Sigmoid colon (tissue), 7 donors: ENCODE data around the gene TRMT10C. TPM values are rescaled to one million over a fixed set of nuclear protein-coding genes. Genes with fewer than 3 reads are reported as not detected.

Source experiments
- DNase-seq: peaks from one replicate; pipeline ENCODE4 v3.0.0-alpha.2; 2019
- H3K27ac ChIP-seq, 4 donors: fragments of 200-600 bp; sonication (generic); one replicate each; pipeline ENCODE4 v1.5.1; 2016 to 2019; ENCODE audit warnings: mild to moderate bottlenecking in 1 of 4
- H3K27me3 ChIP-seq, 3 donors: fragments of 200-600 bp; sonication (generic); one replicate each; pipeline ENCODE4 v1.5.1; 2019; ENCODE audit warnings: mild to moderate bottlenecking in 1 of 3
- H3K36me3 ChIP-seq, 4 donors: fragments of 200-600 bp; sonication (generic); one replicate each; pipeline ENCODE4 v1.5.1; 2016 to 2019
- H3K4me1 ChIP-seq, 4 donors: fragments of 200-600 bp; sonication (generic); one replicate each; pipeline ENCODE4 v1.5.1; 2017 to 2019
- H3K4me3 ChIP-seq, 4 donors: fragments of 200-600 bp; sonication (generic); one replicate each; pipeline ENCODE4 v1.5.1; 2017 to 2019; ENCODE audit warnings: mild to moderate bottlenecking in 2 of 4, moderate library complexity in 1 of 4
- H3K9me3 ChIP-seq, 4 donors: fragments of 200-600 bp in 3 of 4; sonication (generic) in 3 of 4; one replicate each; pipeline versions ENCODE4 v1.5.1 to v1.6.1; 2013 to 2019
- EP300 ChIP-seq, 4 donors: sonication (generic); formaldehyde crosslinking; IDR thresholded peaks; one replicate each; pipeline ENCODE4 v1.6.1; 2017; ENCODE audit warnings: antibody characterized with exemption in 4 of 4
- POLR2A ChIP-seq, 2 donors: fragments of 450-650 bp; IDR thresholded peaks; one replicate each; pipeline ENCODE4 v1.6.1; 2016; ENCODE audit warnings: antibody characterized with exemption in 2 of 2, mild to moderate bottlenecking in 2 of 2, moderate library complexity in 2 of 2
- POLR2AphosphoS5 ChIP-seq, 4 donors: sonication (generic); formaldehyde crosslinking; IDR thresholded peaks; one replicate each; pipeline ENCODE4 v1.6.1; 2017; ENCODE audit warnings: antibody characterized with exemption in 4 of 4
- WGBS, 2 donors: extraction: QIAGEN DNeasy Blood & Tissue Kit; methylation state at CpG; one replicate each; pipeline ENCODE4 v1.1.7; 2013; 5-methylcytosine and 5-hydroxymethylcytosine counted together
- intact Hi-C: fragments of 100-400 bp; cut with DNase I; formaldehyde crosslinking; loops from one replicate; pipeline ENCODE4 v1.15.1; 2023
- polyA plus RNA-seq, 3 donors: library from polyadenylated mRNA; stranded (reverse); fragments of 200-250 nt; gene quantifications; one replicate each; pipeline ENCODE4 v1.2.3, GENCODE V29; 2013
- total RNA-seq, 4 donors: library from RNA; depleted of rRNA; stranded (reverse); fragments of >200 nt; gene quantifications; one replicate each; pipeline ENCODE4 v1.1.0, GENCODE V29; 2016
- TF ChIP-seq, protein P1 (sequence below), 4 experiments: fragments of 450-650 bp in 3 of 4; fragments of 200-600 bp in 1 of 4; IDR thresholded peaks; one replicate each; pipeline ENCODE4 v1.5.1; 2016 to 2019; ENCODE audit warnings: antibody characterized with exemption in 4 of 4, mild to moderate bottlenecking in 3 of 4, moderate library complexity in 2 of 4
- donor health status: healthy with polysubstance abuse.
- donor health status: Bipolar disorder and iron deficiency.
- donor health status: healthy.

The TRMT10C gene
- total and polyA plus RNA-seq, 7 donors, result 15.0 to 29.1 (median 19.7) TPM

DNA sequence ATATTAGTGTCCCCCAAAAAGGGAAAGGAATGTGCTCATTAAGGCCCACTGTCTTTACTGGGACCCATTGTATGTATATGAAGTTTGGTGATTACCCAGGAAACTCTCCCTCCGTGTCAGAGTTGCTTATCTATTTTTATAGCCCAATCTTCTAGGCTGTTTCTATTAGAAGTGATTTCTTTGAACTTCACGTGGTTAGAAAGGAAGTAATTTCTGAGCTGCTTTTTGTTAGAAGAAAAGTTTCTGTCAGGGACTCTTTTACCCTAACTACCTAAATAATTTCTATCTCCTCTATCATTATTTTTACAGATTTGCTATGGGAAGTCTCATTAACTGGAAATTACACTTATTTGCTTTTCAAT, 31.0 kb upstream of the TRMT10C start:
- Histone ChIP-seq H3K36me3 (no peaks in the 10 kb centered on the region), H3K27ac (no peak overlapping the region), H3K27me3 (no peaks in the 10 kb centered on the region), H3K4me3 (no peak overlapping the region), H3K4me1 (peaks cover 0 to 17% (median 12%) of the 10 kb centered on the region in 4 donors), H3K9me3 (peaks cover 0 to 1% (median 0%) of the 10 kb centered on the region in 4 donors)
- intact Hi-C loops, result no loop called here
- DNase-seq, result no peak
- WGBS, 2 donors, result 10 to 21% methylated on average over 2 of the region's 2 CpGs
- TF ChIP-seq EP300 (IDR thresholded peaks at IDR 0.05), result no peak

DNA sequence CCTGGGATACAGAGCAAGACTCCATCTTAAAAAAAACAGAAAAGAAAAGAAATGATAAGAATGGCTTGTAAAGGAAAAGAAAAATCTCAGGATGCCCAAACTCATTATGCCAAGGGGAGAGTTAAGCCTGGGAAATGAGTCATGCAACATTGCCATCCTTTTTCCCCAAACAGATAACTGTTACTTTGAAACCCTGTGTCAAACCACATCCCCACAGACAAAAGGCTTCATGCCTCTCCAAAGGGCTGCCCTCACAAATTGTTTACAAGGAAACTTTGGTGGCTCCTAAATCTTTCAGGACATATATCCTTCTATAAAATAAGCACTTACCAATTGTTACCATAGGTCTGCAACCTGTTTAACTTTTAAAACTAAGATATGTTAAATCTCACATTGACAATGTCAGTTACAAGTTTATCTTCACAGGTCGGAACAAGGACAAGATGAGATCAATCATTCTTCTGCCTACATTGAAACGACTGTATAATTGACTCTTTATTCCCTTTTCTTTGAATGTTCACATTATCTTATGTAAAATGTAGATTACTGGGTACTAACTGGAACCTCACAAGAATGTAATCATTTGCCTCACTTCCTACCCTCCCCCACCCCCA, 30.1 kb upstream of the TRMT10C start:
- Histone ChIP-seq H3K4me1 (peaks cover 0 to 17% (median 12%) of the 10 kb centered on the region in 4 donors), H3K4me3 (no peak overlapping the region), H3K27me3 (no peaks in the 10 kb centered on the region), H3K9me3 (no peaks in the 10 kb centered on the region), H3K36me3 (no peaks in the 10 kb centered on the region), H3K27ac (no peak overlapping the region)
- no peak for DNase-seq
- TF ChIP-seq, protein P1, sequence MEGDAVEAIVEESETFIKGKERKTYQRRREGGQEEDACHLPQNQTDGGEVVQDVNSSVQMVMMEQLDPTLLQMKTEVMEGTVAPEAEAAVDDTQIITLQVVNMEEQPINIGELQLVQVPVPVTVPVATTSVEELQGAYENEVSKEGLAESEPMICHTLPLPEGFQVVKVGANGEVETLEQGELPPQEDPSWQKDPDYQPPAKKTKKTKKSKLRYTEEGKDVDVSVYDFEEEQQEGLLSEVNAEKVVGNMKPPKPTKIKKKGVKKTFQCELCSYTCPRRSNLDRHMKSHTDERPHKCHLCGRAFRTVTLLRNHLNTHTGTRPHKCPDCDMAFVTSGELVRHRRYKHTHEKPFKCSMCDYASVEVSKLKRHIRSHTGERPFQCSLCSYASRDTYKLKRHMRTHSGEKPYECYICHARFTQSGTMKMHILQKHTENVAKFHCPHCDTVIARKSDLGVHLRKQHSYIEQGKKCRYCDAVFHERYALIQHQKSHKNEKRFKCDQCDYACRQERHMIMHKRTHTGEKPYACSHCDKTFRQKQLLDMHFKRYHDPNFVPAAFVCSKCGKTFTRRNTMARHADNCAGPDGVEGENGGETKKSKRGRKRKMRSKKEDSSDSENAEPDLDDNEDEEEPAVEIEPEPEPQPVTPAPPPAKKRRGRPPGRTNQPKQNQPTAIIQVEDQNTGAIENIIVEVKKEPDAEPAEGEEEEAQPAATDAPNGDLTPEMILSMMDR (IDR thresholded peaks at IDR 0.05), result no peak
- TF ChIP-seq POLR2A (IDR thresholded peaks at IDR 0.05) (no peak), EP300 (IDR thresholded peaks at IDR 0.05) (no peak), POLR2AphosphoS5 (IDR thresholded peaks at IDR 0.05) (no peak)
- WGBS, 2 donors, result 37 to 42% methylated on average over 2 of the region's 2 CpGs
- intact Hi-C loops, result no loop called here

DNA sequence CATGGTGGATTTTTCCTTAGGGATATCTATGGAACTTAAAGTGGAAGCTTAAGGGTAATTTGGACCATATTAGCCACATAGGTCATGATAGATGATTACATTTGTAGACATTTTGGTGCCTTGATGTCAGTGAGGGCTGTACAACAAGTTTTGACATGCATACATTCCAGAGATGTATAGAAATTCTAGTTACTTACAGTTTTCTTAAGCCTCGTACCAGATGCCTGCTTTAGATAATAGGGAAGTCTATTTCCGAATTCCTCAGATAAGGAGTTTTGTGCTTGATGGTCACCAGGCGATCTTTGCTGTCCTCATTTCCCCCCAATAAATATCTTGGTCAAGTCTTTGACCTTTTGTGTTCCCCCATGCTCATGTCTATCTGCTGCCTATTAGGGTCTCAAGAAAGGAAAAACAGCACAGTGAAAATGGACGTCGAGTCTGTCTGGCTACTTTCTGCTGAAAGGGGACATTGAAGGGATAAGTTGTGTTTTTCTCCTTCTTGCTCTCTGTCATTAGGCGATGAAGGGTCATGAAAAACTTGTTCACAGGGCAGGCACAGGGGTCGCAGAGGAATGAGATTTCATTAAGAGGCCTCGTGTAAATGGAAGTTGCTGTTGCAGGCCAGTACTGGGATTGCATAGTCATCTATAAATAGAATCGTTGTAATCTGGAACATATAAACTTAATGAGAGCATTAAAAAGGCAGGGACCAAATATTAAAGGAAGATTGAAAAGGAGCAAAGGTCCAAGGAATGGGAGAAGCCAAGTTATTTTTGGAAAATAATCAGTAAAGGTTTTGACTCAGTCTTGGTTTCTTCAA, 28.7 kb upstream of the TRMT10C start:
- Histone ChIP-seq H3K36me3 (no peaks in the 10 kb centered on the region), H3K4me1 (peaks cover 0 to 17% (median 12%) of the 10 kb centered on the region in 4 donors), H3K27ac (peak overlapping the region in 3 of 4 donors; percentile 12 to 73 (median 52)), H3K9me3 (no peaks in the 10 kb centered on the region), H3K4me3 (no peak overlapping the region), H3K27me3 (no peaks in the 10 kb centered on the region)
- no peak for DNase-seq
- intact Hi-C loops, result no loop called here
- TF ChIP-seq POLR2A (IDR thresholded peaks at IDR 0.05) (no peak), EP300 (IDR thresholded peaks at IDR 0.05) (no peak)
- TF ChIP-seq, protein P1 (IDR thresholded peaks at IDR 0.05), result peak in 1 of 4 experiments; percentile 8
- 74 to 79% methylated on average over 9 of the region's 9 CpGs for WGBS, 2 donors

DNA sequence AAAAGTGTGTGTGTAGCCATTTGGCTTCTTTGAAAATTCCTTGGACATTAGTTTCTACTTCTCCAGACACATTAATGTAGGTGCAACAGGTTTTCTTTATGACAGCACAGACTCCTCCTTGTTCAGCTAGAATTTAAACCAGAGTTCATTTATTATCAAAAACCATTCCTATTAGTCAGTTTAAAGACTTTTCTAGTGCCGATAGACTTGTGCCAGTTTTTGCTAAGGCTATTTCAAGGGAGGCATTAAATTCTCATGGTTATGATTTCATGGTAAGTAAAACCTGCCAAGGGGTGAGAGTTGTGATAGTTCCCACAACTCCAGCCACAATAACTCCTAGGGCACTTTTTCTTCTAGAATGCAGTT, 28.1 kb upstream of the TRMT10C start:
- Histone ChIP-seq H3K9me3 (no peaks in the 10 kb centered on the region), H3K27ac (peak overlapping the region in 3 of 4 donors; percentile 12 to 73 (median 52)), H3K27me3 (no peaks in the 10 kb centered on the region), H3K4me3 (no peak overlapping the region), H3K36me3 (no peaks in the 10 kb centered on the region), H3K4me1 (peaks cover 0 to 17% (median 12%) of the 10 kb centered on the region in 4 donors)
- 93 to 96% methylated on average over 1 of the region's 1 CpG for WGBS, 2 donors
- TF ChIP-seq EP300 (IDR thresholded peaks at IDR 0.05), result no peak
- TF ChIP-seq, protein P1 (IDR thresholded peaks at IDR 0.05), result no peak
- DNase-seq, result no peak
- intact Hi-C loops, result no loop called here

DNA sequence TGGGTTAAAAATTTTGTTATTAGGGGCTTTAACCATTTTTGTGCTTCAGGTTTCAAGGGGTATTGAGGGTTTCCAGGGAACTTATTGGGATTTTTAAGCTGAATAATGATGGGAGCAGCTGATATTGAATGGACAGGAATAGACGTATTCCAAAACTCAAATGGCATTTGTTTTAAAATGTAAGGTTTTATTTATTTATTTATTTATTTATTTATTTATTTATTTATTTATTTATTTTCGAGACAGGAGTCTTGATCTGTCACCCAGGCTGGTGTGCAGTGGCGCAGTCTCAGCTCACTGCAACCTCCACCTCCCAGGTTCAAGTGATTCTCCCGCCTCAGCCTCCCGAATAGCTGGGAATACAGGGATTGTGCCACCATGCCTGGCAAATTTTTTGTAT, 26.4 kb upstream of the TRMT10C start:
- Histone ChIP-seq H3K9me3 (no peaks in the 10 kb centered on the region), H3K27ac (no peak overlapping the region), H3K27me3 (no peaks in the 10 kb centered on the region), H3K4me3 (no peak overlapping the region), H3K4me1 (peaks cover 0 to 17% (median 12%) of the 10 kb centered on the region in 4 donors), H3K36me3 (no peaks in the 10 kb centered on the region)
- WGBS, 2 donors, result 84% methylated on average over 5 of the region's 5 CpGs
- no peak for DNase-seq
- no peak for TF ChIP-seq POLR2A (IDR thresholded peaks at IDR 0.05)
- TF ChIP-seq, protein P1 (IDR thresholded peaks at IDR 0.05), result no peak
- no peak for TF ChIP-seq POLR2AphosphoS5 (IDR thresholded peaks at IDR 0.05)
- no peak for TF ChIP-seq EP300 (IDR thresholded peaks at IDR 0.05)
- intact Hi-C loops, result no loop called here
